ENCODE results near the gene CCL28. TPM values are rescaled to one million over a fixed set of nuclear protein-coding genes. Genes with fewer than 3 reads are reported as not detected.
A peak's percentile ranks its signal among the peaks of the same experiment; 100 is the strongest.

CCL28 gene
- total and polyA plus RNA-seq, 2 of the 13 experiments (the other 11 are each of a cell fraction or from before 2014, with no cell fraction given), result 0.03 TPM; not detected in 1

GRCh38 chr5:43389679-43390329 lies 22.4 kb downstream of the CCL28 start (continued):
- TF ChIP-seq PPARG (CRISPR knock-in tag; conservative IDR thresholded peaks at IDR 0.05) (0 out of 2 replicates have a peak, but pooled peaks have one; percentile 38), EHMT2 (IDR thresholded peaks at IDR 0.05; ENCODE audit: borderline replicate concordance, low read depth, low read length) (no peak), ZFP91 (CRISPR knock-in tag; IDR thresholded peaks at IDR 0.05; ENCODE audit: borderline replicate concordance) (no peak), ZNF350 (CRISPR knock-in tag; IDR thresholded peaks at IDR 0.05; ENCODE audit: borderline replicate concordance, low read depth) (no peak), JUNB (CRISPR knock-in tag; IDR thresholded peaks at IDR 0.05; ENCODE audit: borderline replicate concordance) (no peak), ZNF354B (CRISPR knock-in tag; IDR thresholded peaks at IDR 0.05) (no peak), ZNF737 (CRISPR knock-in tag; IDR thresholded peaks at IDR 0.05; ENCODE audit: borderline replicate concordance) (no peak), BRF2 (CRISPR knock-in tag; IDR thresholded peaks at IDR 0.05) (no peak), HOXD1 (CRISPR knock-in tag; IDR thresholded peaks at IDR 0.05) (no peak), EED (CRISPR knock-in tag; IDR thresholded peaks at IDR 0.05) (no peak), HNRNPK (IDR thresholded peaks at IDR 0.05; ENCODE audit: low read depth, low read length, poor library complexity, severe bottlenecking) (no peak), ZNF775 (CRISPR knock-in tag; IDR thresholded peaks at IDR 0.05; ENCODE audit: borderline replicate concordance) (peak; percentile 85; the same call in 1 of the 2 replicates), GATAD1 (CRISPR knock-in tag; IDR thresholded peaks at IDR 0.05) (0 out of 2 replicates have a peak, but pooled peaks have one; percentile 14), ZNF644 (CRISPR knock-in tag; IDR thresholded peaks at IDR 0.05; ENCODE audit: low read depth) (0 out of 2 replicates have a peak, but pooled peaks have one; percentile 36), LCORL (IDR thresholded peaks at IDR 0.05) (no peak), LCORL (CRISPR knock-in tag; IDR thresholded peaks at IDR 0.05) (peak; percentile 51; the same call in 1 of the 2 replicates), SETDB1 (CRISPR knock-in tag; IDR thresholded peaks at IDR 0.05; ENCODE audit: borderline replicate concordance) (no peak)
- TF ChIP-seq, protein P1, sequence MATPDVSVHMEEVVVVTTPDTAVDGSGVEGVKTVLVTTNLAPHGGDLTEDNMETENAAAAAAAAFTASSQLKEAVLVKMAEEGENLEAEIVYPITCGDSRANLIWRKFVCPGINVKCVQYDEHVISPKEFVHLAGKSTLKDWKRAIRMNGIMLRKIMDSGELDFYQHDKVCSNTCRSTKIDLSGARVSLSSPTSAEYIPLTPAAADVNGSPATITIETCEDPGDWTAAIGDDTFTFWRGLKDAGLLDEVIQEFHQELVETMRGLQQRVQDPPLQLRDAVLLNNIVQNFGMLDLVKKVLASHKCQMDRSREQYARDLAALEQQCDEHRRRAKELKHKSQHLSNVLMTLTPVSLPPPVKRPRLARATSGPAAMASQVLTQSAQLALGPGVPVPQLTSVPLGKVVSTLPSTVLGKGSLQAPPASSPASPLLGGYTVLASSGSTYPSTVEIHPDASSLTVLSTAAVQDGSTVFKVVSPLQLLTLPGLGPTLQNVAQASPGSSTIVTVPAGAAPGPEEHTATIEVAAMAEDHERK (CRISPR knock-in tag; IDR thresholded peaks at IDR 0.05; ENCODE audit: low read depth), result no peak
- TF ChIP-seq, protein P2, sequence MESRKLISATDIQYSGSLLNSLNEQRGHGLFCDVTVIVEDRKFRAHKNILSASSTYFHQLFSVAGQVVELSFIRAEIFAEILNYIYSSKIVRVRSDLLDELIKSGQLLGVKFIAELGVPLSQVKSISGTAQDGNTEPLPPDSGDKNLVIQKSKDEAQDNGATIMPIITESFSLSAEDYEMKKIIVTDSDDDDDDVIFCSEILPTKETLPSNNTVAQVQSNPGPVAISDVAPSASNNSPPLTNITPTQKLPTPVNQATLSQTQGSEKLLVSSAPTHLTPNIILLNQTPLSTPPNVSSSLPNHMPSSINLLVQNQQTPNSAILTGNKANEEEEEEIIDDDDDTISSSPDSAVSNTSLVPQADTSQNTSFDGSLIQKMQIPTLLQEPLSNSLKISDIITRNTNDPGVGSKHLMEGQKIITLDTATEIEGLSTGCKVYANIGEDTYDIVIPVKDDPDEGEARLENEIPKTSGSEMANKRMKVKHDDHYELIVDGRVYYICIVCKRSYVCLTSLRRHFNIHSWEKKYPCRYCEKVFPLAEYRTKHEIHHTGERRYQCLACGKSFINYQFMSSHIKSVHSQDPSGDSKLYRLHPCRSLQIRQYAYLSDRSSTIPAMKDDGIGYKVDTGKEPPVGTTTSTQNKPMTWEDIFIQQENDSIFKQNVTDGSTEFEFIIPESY (CRISPR knock-in tag; IDR thresholded peaks at IDR 0.05), result no peak
- TF ChIP-seq, protein P3, sequence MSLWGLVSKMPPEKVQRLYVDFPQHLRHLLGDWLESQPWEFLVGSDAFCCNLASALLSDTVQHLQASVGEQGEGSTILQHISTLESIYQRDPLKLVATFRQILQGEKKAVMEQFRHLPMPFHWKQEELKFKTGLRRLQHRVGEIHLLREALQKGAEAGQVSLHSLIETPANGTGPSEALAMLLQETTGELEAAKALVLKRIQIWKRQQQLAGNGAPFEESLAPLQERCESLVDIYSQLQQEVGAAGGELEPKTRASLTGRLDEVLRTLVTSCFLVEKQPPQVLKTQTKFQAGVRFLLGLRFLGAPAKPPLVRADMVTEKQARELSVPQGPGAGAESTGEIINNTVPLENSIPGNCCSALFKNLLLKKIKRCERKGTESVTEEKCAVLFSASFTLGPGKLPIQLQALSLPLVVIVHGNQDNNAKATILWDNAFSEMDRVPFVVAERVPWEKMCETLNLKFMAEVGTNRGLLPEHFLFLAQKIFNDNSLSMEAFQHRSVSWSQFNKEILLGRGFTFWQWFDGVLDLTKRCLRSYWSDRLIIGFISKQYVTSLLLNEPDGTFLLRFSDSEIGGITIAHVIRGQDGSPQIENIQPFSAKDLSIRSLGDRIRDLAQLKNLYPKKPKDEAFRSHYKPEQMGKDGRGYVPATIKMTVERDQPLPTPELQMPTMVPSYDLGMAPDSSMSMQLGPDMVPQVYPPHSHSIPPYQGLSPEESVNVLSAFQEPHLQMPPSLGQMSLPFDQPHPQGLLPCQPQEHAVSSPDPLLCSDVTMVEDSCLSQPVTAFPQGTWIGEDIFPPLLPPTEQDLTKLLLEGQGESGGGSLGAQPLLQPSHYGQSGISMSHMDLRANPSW (CRISPR knock-in tag; IDR thresholded peaks at IDR 0.05; ENCODE audit: borderline replicate concordance), result no peak

All from HepG2 (cell line).